Measurements from ENCODE around the gene RYR2.

Gene RYR2

GRCh38 chr1:237740846-237741245 lies 698.9 kb downstream of the RYR2 start:
- no peak overlapping the region for H3K4me3 ChIP-seq (ENCODE audit: low read depth, low read length)
- no peak for TF ChIP-seq CTCF (IDR thresholded peaks at IDR 0.05; ENCODE audit: borderline replicate concordance, insufficient read depth, low read depth, low read length)

GRCh38 chr1:237745545-237745944 lies 703.6 kb downstream of the RYR2 start:
- H3K4me3 ChIP-seq (ENCODE audit: low read depth, low read length): no peak overlapping the region
- TF ChIP-seq CTCF (IDR thresholded peaks at IDR 0.05; ENCODE audit: borderline replicate concordance, insufficient read depth, low read depth, low read length): no peak

- H3K4me3 ChIP-seq (ENCODE audit: low read depth, low read length): no peak overlapping the region
- TF ChIP-seq CTCF (IDR thresholded peaks at IDR 0.05; ENCODE audit: borderline replicate concordance, insufficient read depth, low read depth, low read length): no peak
Observed at GRCh38 chr1:237748171-237748960, 706.4 kb downstream of the RYR2 start.

GRCh38 chr1:237749122-237749521 lies 707.1 kb downstream of the RYR2 start:
- TF ChIP-seq CTCF (IDR thresholded peaks at IDR 0.05; ENCODE audit: borderline replicate concordance, insufficient read depth, low read depth, low read length): no peak
- H3K4me3 ChIP-seq (ENCODE audit: low read depth, low read length): no peak overlapping the region

- TF ChIP-seq CTCF (IDR thresholded peaks at IDR 0.05; ENCODE audit: borderline replicate concordance, insufficient read depth, low read depth, low read length): no peak
- no peak overlapping the region for H3K4me3 ChIP-seq (ENCODE audit: low read depth, low read length)
Observed at GRCh38 chr1:237751090-237751489, 709.1 kb downstream of the RYR2 start.

GRCh38 chr1:237754627-237755026 lies 712.6 kb downstream of the RYR2 start:
- no peak for TF ChIP-seq CTCF (IDR thresholded peaks at IDR 0.05; ENCODE audit: borderline replicate concordance, insufficient read depth, low read depth, low read length)
- no peak overlapping the region for H3K4me3 ChIP-seq (ENCODE audit: low read depth, low read length)

- no peak for TF ChIP-seq CTCF (IDR thresholded peaks at IDR 0.05; ENCODE audit: borderline replicate concordance, insufficient read depth, low read depth, low read length)
- H3K4me3 ChIP-seq (ENCODE audit: low read depth, low read length): no peak overlapping the region
Observed at GRCh38 chr1:237756304-237756967, 714.5 kb downstream of the RYR2 start.
